ENCODE data around the gene POSTN.
"Not testable (repeated sequence)": the region's sequence is repeated elsewhere in the genome, so short reads cannot be mapped to it uniquely, and the experiment has no call there.

POSTN gene

DNA sequence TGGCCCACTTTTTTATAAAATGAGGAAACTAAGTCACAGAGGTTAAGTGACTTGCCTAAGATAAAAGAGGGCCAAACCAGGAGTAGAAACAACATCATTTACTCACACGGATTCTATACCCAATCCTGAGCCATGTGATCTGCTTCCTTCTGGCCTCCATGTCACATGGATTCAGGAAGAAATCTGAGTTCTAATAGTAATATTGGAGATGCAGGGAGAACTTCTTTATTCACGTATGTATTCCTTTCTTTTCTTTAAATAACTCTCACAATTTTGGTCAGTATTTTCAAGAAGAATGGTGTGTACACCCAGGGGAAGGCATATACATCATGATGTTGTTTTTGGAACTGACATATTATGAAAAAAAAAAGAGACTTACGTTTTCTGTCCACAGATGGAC, 1.8 kb downstream of the POSTN start:
- no peak overlapping the region for H2AFZ ChIP-seq (ENCODE audit: low read length)
- H3K4me1 ChIP-seq (ENCODE audit: insufficient read depth, low read length, poor library complexity, severe bottlenecking), result no peaks in the 10 kb centered on the region
- H3F3A ChIP-seq (ENCODE audit: low read depth), result no peaks in the 10 kb centered on the region
- no peaks in the 10 kb centered on the region for H3K9me3 ChIP-seq (ENCODE audit: insufficient read depth, low read depth, low read length)
- no peak overlapping the region for H3K4me2 ChIP-seq (ENCODE audit: low read depth, low read length, poor library complexity, severe bottlenecking)
- H3K4me3 ChIP-seq (ENCODE audit: low read length, poor library complexity, severe bottlenecking), result no peak overlapping the region
- H3K9ac ChIP-seq (ENCODE audit: low read depth, low read length, poor library complexity, severe bottlenecking), result no peak overlapping the region
- no peaks in the 10 kb centered on the region for H3K27me3 ChIP-seq (ENCODE audit: insufficient read depth, low read length, poor library complexity, severe bottlenecking)
- H3K9me2 ChIP-seq (replicated peaks; ENCODE audit: low read depth, low read length), result no peaks in the 10 kb centered on the region
- H4K20me1 ChIP-seq (ENCODE audit: insufficient read depth, low read length, poor library complexity, severe bottlenecking), result no peaks in the 10 kb centered on the region
- H3K79me2 ChIP-seq (ENCODE audit: insufficient read depth, low read length), result no peaks in the 10 kb centered on the region
- no peaks in the 10 kb centered on the region for H3K36me3 ChIP-seq (ENCODE audit: insufficient read depth, low read length)
- TF ChIP-seq, protein P1, sequence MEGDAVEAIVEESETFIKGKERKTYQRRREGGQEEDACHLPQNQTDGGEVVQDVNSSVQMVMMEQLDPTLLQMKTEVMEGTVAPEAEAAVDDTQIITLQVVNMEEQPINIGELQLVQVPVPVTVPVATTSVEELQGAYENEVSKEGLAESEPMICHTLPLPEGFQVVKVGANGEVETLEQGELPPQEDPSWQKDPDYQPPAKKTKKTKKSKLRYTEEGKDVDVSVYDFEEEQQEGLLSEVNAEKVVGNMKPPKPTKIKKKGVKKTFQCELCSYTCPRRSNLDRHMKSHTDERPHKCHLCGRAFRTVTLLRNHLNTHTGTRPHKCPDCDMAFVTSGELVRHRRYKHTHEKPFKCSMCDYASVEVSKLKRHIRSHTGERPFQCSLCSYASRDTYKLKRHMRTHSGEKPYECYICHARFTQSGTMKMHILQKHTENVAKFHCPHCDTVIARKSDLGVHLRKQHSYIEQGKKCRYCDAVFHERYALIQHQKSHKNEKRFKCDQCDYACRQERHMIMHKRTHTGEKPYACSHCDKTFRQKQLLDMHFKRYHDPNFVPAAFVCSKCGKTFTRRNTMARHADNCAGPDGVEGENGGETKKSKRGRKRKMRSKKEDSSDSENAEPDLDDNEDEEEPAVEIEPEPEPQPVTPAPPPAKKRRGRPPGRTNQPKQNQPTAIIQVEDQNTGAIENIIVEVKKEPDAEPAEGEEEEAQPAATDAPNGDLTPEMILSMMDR (conservative IDR thresholded peaks at IDR 0.05; ENCODE audit: low read length), result no peak
- no peak for TF ChIP-seq EZH2phosphoT487 (IDR thresholded peaks at IDR 0.05; ENCODE audit: borderline replicate concordance)

DNA sequence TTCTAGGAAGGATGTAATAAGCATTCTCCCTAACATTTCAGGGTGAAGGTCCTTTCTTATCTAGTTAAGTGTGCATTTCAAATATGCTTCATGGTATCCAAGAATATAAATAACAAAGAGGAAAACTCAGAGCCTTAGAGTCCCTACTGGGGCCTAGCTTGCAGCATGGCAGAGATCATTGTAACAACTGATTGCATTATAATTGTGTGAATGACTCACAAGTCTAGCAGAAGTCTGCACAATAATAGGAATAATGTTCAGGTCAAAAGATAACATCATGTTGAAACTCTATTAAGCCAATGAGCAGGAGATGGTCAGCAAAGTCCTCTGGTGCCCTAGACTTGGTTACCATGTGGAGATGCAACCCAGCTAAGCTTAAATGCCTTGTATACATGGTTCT, 3.4 kb downstream of the POSTN start:
- TF ChIP-seq, protein P1 (conservative IDR thresholded peaks at IDR 0.05; ENCODE audit: low read length), result no peak
- no peak for TF ChIP-seq EZH2phosphoT487 (IDR thresholded peaks at IDR 0.05; ENCODE audit: borderline replicate concordance)
- Histone ChIP-seq H3K36me3 (ENCODE audit: insufficient read depth, low read length) (no peaks in the 10 kb centered on the region), H3K4me3 (ENCODE audit: low read length, poor library complexity, severe bottlenecking) (no peak overlapping the region), H3K9ac (ENCODE audit: low read depth, low read length, poor library complexity, severe bottlenecking) (no peak overlapping the region), H3K4me1 (ENCODE audit: insufficient read depth, low read length, poor library complexity, severe bottlenecking) (no peaks in the 10 kb centered on the region), H4K20me1 (ENCODE audit: insufficient read depth, low read length, poor library complexity, severe bottlenecking) (no peaks in the 10 kb centered on the region), H3K79me2 (ENCODE audit: insufficient read depth, low read length) (no peaks in the 10 kb centered on the region), H3K9me2 (replicated peaks; ENCODE audit: low read depth, low read length) (no peaks in the 10 kb centered on the region), H2AFZ (ENCODE audit: low read length) (no peak overlapping the region), H3F3A (ENCODE audit: low read depth) (no peaks in the 10 kb centered on the region), H3K27me3 (ENCODE audit: insufficient read depth, low read length, poor library complexity, severe bottlenecking) (no peaks in the 10 kb centered on the region), H3K4me2 (ENCODE audit: low read depth, low read length, poor library complexity, severe bottlenecking) (no peak overlapping the region), H3K9me3 (ENCODE audit: insufficient read depth, low read depth, low read length) (no peaks in the 10 kb centered on the region)

DNA sequence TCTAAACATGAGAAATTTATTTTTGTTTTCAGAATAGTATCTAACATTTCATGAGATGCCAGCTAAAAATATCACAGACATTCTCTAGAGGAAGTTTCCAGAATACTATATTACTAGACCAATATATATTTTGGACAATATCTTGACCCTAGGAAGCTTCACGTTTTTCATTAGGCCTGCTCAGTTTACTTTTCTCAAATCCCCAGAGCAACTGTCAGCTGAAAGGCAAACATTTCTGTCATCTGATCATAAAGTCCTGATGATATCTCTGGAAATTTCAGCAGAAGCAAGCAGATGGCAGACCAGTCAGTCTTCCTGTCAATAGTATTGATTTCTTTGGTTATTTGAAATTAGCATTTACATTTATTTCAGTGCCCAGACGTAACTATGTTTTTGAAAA, 4.0 kb downstream of the POSTN start:
- Histone ChIP-seq H3K4me1 (ENCODE audit: insufficient read depth, low read length, poor library complexity, severe bottlenecking) (no peaks in the 10 kb centered on the region), H3F3A (ENCODE audit: low read depth) (no peaks in the 10 kb centered on the region), H3K9me2 (replicated peaks; ENCODE audit: low read depth, low read length) (no peaks in the 10 kb centered on the region), H3K4me2 (ENCODE audit: low read depth, low read length, poor library complexity, severe bottlenecking) (no peak overlapping the region), H4K20me1 (ENCODE audit: insufficient read depth, low read length, poor library complexity, severe bottlenecking) (no peaks in the 10 kb centered on the region), H3K9ac (ENCODE audit: low read depth, low read length, poor library complexity, severe bottlenecking) (no peak overlapping the region), H3K79me2 (ENCODE audit: insufficient read depth, low read length) (no peaks in the 10 kb centered on the region), H2AFZ (ENCODE audit: low read length) (no peak overlapping the region), H3K4me3 (ENCODE audit: low read length, poor library complexity, severe bottlenecking) (no peak overlapping the region), H3K27me3 (ENCODE audit: insufficient read depth, low read length, poor library complexity, severe bottlenecking) (no peaks in the 10 kb centered on the region), H3K36me3 (ENCODE audit: insufficient read depth, low read length) (no peaks in the 10 kb centered on the region), H3K9me3 (ENCODE audit: insufficient read depth, low read depth, low read length) (no peaks in the 10 kb centered on the region)
- TF ChIP-seq, protein P1 (conservative IDR thresholded peaks at IDR 0.05; ENCODE audit: low read length), result no peak
- TF ChIP-seq EZH2phosphoT487 (IDR thresholded peaks at IDR 0.05; ENCODE audit: borderline replicate concordance), result no peak

DNA sequence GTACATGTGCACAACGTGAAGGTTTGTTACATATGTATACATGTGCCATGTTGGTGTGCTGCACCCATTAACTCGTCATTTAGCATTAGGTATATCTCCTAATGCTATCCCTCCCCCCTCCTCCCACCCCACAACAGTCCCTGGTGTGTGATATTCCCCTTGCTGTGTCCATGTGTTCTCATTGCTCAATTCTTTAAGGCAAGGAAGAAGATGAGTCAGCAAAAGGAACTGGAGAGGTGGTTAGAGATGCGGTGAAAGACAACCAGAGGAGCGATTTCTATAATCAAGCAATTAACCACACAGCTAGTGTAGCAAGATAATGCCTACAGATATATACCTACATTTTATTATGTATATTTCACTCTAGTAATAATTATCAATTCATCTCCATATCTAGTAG, 9.2 kb downstream of the POSTN start:
- not testable (repeated sequence) for H3K27me3 ChIP-seq (ENCODE audit: insufficient read depth, low read length, poor library complexity, severe bottlenecking); H3F3A ChIP-seq (ENCODE audit: low read depth); H3K79me2 ChIP-seq (ENCODE audit: insufficient read depth, low read length); H4K20me1 ChIP-seq (ENCODE audit: insufficient read depth, low read length, poor library complexity, severe bottlenecking); H3K36me3 ChIP-seq (ENCODE audit: insufficient read depth, low read length); H3K4me2 ChIP-seq (ENCODE audit: low read depth, low read length, poor library complexity, severe bottlenecking); H2AFZ ChIP-seq (ENCODE audit: low read length); H3K9me2 ChIP-seq (replicated peaks; ENCODE audit: low read depth, low read length); H3K4me1 ChIP-seq (ENCODE audit: insufficient read depth, low read length, poor library complexity, severe bottlenecking); H3K4me3 ChIP-seq (ENCODE audit: low read length, poor library complexity, severe bottlenecking); H3K9me3 ChIP-seq (ENCODE audit: insufficient read depth, low read depth, low read length); H3K9ac ChIP-seq (ENCODE audit: low read depth, low read length, poor library complexity, severe bottlenecking)
